ENCODE measurements around the gene RAD51B. TPM values are rescaled to one million over a fixed set of nuclear protein-coding genes. Genes with fewer than 3 reads are reported as not detected.

Gene RAD51B
- total and polyA plus RNA-seq, 9 of the 15 experiments (the other 6 are each of a cell fraction or from before 2014, with no cell fraction given): 8.5 to 17.3 (median 11.3) TPM

GRCh38 chr14:68297876-68298468, 478.4 kb downstream of the RAD51B start:
- Histone ChIP-seq H3K27me3 (ENCODE audit: control insufficient read depth in 2 of 2, insufficient read depth in 2 of 2, low read length in 2 of 2) (no peaks in the 10 kb centered on the region), H3K9ac (ENCODE audit: insufficient read depth in 1 of 2, low read depth in 2 of 2, low read length in 2 of 2) (no peak overlapping the region), H3K4me2 (ENCODE audit: insufficient read depth, low read length) (no peak overlapping the region), H3K27ac (ENCODE audit: extremely low read depth, low read depth, low read length) (no peak overlapping the region), H3K9me3 (replicated peaks; ENCODE audit: control insufficient read depth, insufficient read depth, low read depth, low read length) (no peaks in the 10 kb centered on the region), H3K4me1 (replicated peaks in 1 of 2; ENCODE audit: control insufficient read depth in 2 of 2, insufficient read depth in 2 of 2, low read length in 2 of 2) (peaks cover 0 to 31% of the 10 kb centered on the region in 2 experiments; a peak in 2 of 5 replicates), H3K79me2 (ENCODE audit: control insufficient read depth, insufficient read depth, low read length) (no peaks in the 10 kb centered on the region), H2AFZ (ENCODE audit: low read depth, low read length) (no peak overlapping the region), H3K4me3 (no peak overlapping the region), H3K9me1 (ENCODE audit: control insufficient read depth, insufficient read depth, low read length) (no peaks in the 10 kb centered on the region), H4K20me1 (replicated peaks; ENCODE audit: control insufficient read depth, insufficient read depth, low read length) (no peaks in the 10 kb centered on the region), H3K36me3 (ENCODE audit: control insufficient read depth, insufficient read depth, low read length) (no peaks in the 10 kb centered on the region)
- in situ Hi-C loops (cut with MboI) (no loop called here), intact Hi-C loops (cut with micrococcal nuclease) (loop anchor here (10.0 kb wide), 1 partner anchor 107 kb away; no protein-coding TSS in a partner anchor)
- no peak for DNase-seq (ENCODE audit: extremely low read depth in 1 of 4, low spot score in 3 of 4)
- BruUV-seq (replicated peaks): no TSS peak
- FAIRE-seq: no peak
- TF ChIP-seq ZSCAN32 (CRISPR knock-in tag; IDR thresholded peaks at IDR 0.05) (no peak), MYC (IDR thresholded peaks at IDR 0.05; ENCODE audit: low read depth, low read length) (no peak), MYC (CRISPR knock-in tag; IDR thresholded peaks at IDR 0.05; ENCODE audit: borderline replicate concordance, low read depth) (no peak), RAD21 (CRISPR knock-in tag; conservative IDR thresholded peaks at IDR 0.05 in 1 of 2, IDR thresholded peaks at IDR 0.05 in 1 of 2) (peak in 1 of 2 experiments; percentile 48; a peak in 2 of 4 replicates), REST (IDR thresholded peaks at IDR 0.05; ENCODE audit: borderline replicate concordance) (0 out of 2 replicates have a peak, but pooled peaks have one; percentile 5), REST (CRISPR knock-in tag; IDR thresholded peaks at IDR 0.05; ENCODE audit: low read depth) (no peak), CTCF (IDR thresholded peaks at IDR 0.05 in 2 of 3, conservative IDR thresholded peaks at IDR 0.05 in 1 of 3; ENCODE audit: insufficient read depth in 2 of 3, low read depth in 1 of 3, low read length in 3 of 3) (peak in 2 of 3 experiments; percentile 6 to 20; a peak in 2 of 6 replicates)
- CTCF ChIA-PET (ENCODE audit: low intra/inter-chr PET ratio): no interaction called here
- POLR2A ChIA-PET: interaction anchor here (0.9 kb wide), 1 partner anchor 30 kb away, joined by 4 read pairs; no protein-coding TSS in a partner anchor
- ATAC-seq: no peak
- WGBS (ENCODE audit: insufficient coverage, low coverage, missing lambda C conversion rate): 76% methylated on average over 4 of the region's 4 CpGs

Measured in K562 (cell line).